ENCODE measurements around the gene MST1. TPM values are rescaled to one million over a fixed set of nuclear protein-coding genes. Genes with fewer than 3 reads are reported as not detected.
A peak's percentile ranks its signal among the peaks of the same experiment; 100 is the strongest.
"Not testable (repeated sequence)": the region's sequence is repeated elsewhere in the genome, so short reads cannot be mapped to it uniquely, and the experiment has no call there.

MST1 gene
- total RNA-seq, 2 experiments from 2014 or later = 7.3 to 9.3 TPM

DNA sequence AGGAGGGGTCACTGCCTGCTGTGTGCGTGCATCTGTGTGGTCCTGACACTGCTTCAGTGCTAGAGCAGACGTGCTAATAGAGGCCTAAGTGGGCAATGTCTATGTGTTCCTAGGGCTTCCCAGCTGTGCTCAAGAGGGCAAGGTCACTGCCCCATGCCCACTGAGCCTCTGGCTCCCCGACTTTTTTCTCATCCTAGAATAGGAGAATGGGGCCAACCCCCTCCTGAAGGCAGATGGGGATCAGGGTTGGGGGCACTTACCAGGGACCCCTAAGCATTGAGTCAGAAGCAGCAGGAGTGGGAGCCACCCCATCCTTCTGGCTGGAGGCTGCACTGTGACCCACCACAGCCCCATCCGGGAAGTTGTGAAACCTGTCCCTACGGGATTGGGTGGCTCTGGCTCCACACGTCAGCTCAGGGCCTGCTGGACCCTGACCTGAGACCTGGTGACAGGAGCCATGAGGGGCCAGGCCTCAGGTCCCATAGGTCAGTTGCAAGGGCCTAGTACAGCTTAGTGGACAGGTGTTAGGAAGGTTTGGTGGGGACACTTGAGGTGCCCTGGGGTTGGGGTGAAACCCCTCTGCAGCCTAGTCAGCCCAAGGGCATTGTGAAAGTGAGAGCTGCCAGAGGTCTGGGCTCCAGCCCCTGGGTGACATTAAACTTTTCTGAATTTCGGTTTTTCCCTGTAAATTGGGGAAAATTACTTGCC lies 782 bp downstream of the MST1 start:
- peak overlapping the region; percentile 90 for H3K4me3 Mint-ChIP-seq
- ATAC-seq; H3K27me3 Mint-ChIP-seq; H3K9me3 Mint-ChIP-seq (ENCODE audit: low read depth); DNase-seq; H3K36me3 Mint-ChIP-seq: not testable (repeated sequence)
- H3K27ac Mint-ChIP-seq = peak overlapping the region; percentile 92
- CTCF ChIA-PET = interaction anchor here (0.6 to 2.6 kb wide), 2 partner anchors 149 to 1021 kb away, joined by 3 to 10 read pairs; no protein-coding TSS in a partner anchor
- peaks cover 31% of the 10 kb centered on the region for H3K4me1 Mint-ChIP-seq

DNA sequence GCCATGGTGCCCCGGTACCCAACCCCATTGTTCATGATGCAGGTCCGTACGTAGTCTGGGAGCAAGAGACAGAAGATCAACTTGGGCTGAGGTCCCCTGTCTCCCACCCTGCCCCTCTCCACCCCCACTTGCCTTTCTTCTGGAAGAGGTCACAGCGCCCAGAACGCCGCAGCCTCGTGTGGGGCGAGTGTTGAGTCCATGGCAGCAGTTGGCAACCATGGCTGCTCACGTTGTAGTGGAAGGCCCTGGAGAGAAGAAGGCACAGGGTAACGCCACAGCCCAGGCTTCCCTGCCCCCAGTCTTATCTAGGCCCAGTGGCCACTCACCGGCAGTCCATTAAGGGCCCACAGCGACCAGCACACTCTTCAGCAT lies 1.9 kb downstream of the MST1 start:
- H3K36me3 Mint-ChIP-seq; H3K4me3 Mint-ChIP-seq; H3K27me3 Mint-ChIP-seq; CTCF ChIA-PET; DNase-seq; H3K27ac Mint-ChIP-seq; H3K9me3 Mint-ChIP-seq (ENCODE audit: low read depth); ATAC-seq: not testable (repeated sequence)
- H3K4me1 Mint-ChIP-seq = peaks cover 29% of the 10 kb centered on the region

DNA sequence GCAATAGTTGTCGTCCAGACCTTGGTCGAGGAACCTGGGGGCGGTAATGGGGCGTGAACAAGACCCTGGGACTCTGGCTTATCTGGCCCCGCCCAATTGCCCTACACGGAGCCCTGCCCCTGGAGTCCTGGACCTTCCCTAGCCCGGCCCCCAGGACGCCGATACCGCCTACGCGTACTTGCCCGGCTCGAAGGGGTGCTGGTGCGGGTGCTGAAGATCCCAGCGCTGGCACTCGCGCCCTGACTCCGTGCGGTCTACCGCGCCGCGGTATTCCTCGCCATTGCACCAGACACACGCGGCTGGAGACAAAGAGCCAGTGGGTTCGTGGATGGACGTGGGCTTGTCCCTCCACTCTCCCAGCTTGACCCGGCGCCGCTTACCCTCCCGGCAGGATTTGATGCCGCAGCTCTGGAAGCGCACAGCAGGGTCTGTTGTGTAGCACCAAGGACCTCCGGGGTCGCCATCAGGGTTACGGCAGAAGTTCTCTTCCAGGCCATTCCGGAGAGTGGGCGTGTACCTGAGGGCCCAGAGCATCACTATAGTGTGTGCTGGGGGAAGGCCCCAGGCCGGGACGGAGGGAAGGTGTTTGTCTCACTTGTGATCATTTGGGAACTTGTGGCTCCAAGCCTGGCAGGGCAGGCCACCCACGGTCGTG lies 2.4 kb downstream of the MST1 start:
- peaks cover 29% of the 10 kb centered on the region for H3K4me1 Mint-ChIP-seq
- CTCF ChIA-PET; H3K27ac Mint-ChIP-seq; H3K36me3 Mint-ChIP-seq; H3K27me3 Mint-ChIP-seq; H3K9me3 Mint-ChIP-seq (ENCODE audit: low read depth); H3K4me3 Mint-ChIP-seq: not testable (repeated sequence)
- ATAC-seq (peak; percentile 15), DNase-seq (peak; percentile 52)

DNA sequence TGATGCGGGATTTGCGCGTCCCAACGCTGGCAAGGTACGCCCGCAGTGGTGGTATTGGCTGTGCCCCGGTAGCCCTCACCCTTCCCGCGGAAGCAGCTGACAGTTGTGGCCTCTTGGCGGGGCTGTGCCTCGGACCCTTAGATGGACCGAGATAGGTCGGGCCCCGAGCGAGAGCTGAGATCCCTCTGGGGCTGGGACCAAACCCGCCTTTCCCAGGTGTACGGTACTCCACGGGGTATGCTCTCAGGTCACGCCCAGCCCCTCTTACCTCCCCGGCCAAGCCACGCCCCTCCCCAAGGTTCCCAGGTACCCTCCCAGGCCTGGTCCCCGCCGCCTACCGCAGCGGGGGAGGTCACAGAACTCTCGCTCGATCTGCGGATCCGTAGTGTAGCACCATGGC lies 2.9 kb downstream of the MST1 start:
- H3K36me3 Mint-ChIP-seq; H3K9me3 Mint-ChIP-seq (ENCODE audit: low read depth): not testable (repeated sequence)

DNA sequence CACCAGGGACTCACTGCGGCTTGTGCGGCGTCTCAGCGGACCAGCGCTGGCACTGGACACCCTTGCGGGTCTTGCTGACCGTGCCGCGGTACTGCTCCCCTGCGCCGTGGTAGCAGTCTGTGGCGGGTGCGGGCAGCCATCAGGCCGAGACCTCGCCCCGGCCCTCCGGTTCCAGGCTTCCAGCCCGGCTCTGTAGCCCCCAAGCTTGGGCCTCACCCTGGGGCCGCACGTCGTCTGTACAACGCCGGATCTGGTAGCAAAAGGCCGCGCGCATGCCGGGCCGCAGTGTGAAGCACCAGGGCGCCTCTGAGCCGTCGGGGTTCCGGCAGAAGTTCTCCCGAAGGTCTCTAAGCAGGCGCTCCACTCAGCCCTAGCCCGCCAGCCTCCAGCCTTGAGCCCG lies 3.4 kb downstream of the MST1 start:
- DNase-seq; H3K27ac Mint-ChIP-seq; H3K36me3 Mint-ChIP-seq; ATAC-seq; CTCF ChIA-PET; H3K27me3 Mint-ChIP-seq; H3K4me3 Mint-ChIP-seq; H3K9me3 Mint-ChIP-seq (ENCODE audit: low read depth): not testable (repeated sequence)
- peaks cover 22% of the 10 kb centered on the region for H3K4me1 Mint-ChIP-seq

More for the DNA sequence above, 2.9 kb downstream of the MST1 start:
- DNase-seq, H3K27ac Mint-ChIP-seq, H3K4me3 Mint-ChIP-seq, CTCF ChIA-PET, H3K27me3 Mint-ChIP-seq: not testable (repeated sequence)
- peaks cover 27% of the 10 kb centered on the region for H3K4me1 Mint-ChIP-seq
- ATAC-seq = peak; percentile 1

DNA sequence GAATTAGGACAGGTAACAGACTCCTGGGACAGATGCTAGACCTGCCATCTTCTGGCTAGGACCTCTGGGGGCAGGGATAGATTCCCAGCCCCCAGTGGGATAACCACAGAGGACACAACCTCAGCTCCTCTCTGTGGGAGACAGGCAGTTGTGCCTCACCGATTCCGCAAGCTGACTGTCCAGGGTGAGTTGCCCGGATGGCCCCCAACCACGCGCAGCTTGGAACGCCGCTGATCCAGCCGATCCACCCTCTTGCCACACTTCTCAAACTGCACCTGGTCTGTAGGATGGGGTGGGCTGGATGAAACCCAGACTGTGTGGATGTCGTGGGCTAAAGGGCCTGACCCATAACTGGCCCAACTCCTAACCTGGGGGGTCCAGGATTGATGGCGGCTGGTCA lies 4.2 kb downstream of the MST1 start:
- peaks cover 14% of the 10 kb centered on the region for H3K4me1 Mint-ChIP-seq
- H3K4me3 Mint-ChIP-seq; H3K27ac Mint-ChIP-seq; DNase-seq; H3K36me3 Mint-ChIP-seq; H3K27me3 Mint-ChIP-seq; ATAC-seq; CTCF ChIA-PET; H3K9me3 Mint-ChIP-seq (ENCODE audit: low read depth): not testable (repeated sequence)

DNA sequence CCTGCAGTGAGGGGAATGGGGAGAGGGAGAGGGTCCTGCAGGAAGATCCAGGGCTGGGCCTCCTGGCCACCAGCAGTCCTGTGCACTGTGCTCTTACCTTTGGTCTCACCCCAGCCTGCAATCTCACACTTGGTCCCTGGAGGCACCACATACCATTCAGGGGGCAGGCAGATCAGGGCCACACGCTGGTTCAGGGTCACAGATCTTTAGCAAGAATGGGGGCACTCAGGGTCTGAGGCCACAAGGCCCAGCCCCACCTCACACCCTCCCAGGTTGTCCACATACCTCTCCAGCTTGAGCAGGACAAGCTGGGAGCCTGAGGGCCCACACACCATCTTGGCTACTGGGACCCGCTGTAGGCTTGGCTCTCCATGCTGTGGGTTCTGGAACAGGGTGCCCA lies 4.8 kb downstream of the MST1 start:
- peaks cover 11% of the 10 kb centered on the region for H3K4me1 Mint-ChIP-seq
- H3K27me3 Mint-ChIP-seq; DNase-seq; H3K9me3 Mint-ChIP-seq (ENCODE audit: low read depth); H3K4me3 Mint-ChIP-seq; CTCF ChIA-PET; ATAC-seq; H3K27ac Mint-ChIP-seq: not testable (repeated sequence)
- peaks cover 10% of the 10 kb centered on the region for H3K36me3 Mint-ChIP-seq

DNA sequence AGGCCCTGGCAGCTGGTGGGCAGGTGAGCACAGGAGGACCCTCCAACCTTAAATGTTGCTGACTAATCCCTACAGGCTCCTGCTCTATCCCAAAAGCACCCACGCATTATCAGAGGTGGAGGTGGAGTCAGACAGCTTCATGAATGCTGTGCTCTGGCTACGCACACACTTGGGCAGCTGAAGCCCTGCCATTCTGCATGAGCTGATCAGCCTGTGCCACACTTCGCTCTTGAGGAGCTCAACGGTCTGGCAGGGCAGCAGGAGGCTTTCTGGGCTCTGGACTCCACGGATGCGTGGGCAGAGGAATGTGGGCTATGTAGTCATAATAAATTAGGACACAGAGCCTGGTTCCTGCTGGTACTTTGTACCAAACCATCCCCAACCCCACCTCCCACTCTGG lies 6.1 kb downstream of the MST1 start:
- ATAC-seq (no peak), DNase-seq (no peak)
- no peak overlapping the region for H3K27ac Mint-ChIP-seq
- peaks cover 12% of the 10 kb centered on the region for H3K36me3 Mint-ChIP-seq
- peaks cover 6% of the 10 kb centered on the region for H3K27me3 Mint-ChIP-seq
- CTCF ChIA-PET = no interaction called here
- no peaks in the 10 kb centered on the region for H3K9me3 Mint-ChIP-seq (ENCODE audit: low read depth)
- H3K4me1 Mint-ChIP-seq = peaks cover 8% of the 10 kb centered on the region
- H3K4me3 Mint-ChIP-seq = no peak overlapping the region

DNA sequence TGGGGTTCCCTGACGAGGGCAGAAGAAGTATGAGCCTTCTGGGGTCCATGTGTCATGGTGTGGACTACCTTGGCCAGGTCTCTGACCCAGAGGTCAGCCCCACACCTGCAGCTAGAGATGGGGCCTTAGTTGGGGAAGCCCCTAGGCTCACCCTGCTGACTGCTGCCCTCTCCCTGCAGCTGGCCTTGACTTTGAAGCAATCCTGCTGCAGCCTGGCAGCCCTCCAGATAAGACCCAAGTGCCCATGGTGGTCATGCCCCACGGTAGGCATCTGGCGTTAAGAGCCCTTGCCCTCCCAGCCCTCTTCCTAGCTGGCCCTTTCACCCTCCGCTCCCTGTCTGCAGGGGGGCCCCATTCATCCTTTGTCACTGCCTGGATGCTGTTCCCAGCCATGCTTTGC lies 7.7 kb downstream of the MST1 start:
- ATAC-seq (no peak), DNase-seq (no peak)
- Mint-ChIP-seq H3K4me3 (no peak overlapping the region), H3K4me1 (peaks cover 7% of the 10 kb centered on the region), H3K9me3 (ENCODE audit: low read depth) (no peaks in the 10 kb centered on the region), H3K27ac (no peak overlapping the region), H3K36me3 (peaks cover 17% of the 10 kb centered on the region), H3K27me3 (no peaks in the 10 kb centered on the region)
- CTCF ChIA-PET = no interaction called here

DNA sequence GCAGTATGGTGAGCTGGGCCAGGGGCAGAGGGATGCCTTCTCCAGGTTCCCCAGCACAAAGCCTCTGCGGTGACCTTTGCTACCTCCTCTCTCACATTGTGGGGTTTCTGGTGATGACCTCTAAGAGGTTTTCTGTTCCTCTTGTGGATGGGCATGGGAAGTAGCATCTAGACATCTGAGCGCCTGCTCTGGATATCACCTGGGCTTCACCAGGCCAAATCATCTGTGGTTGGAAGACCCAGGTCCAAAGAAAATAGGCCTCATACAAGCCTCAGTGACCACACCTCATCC lies 8.1 kb downstream of the MST1 start:
- ATAC-seq = no peak

DNA sequence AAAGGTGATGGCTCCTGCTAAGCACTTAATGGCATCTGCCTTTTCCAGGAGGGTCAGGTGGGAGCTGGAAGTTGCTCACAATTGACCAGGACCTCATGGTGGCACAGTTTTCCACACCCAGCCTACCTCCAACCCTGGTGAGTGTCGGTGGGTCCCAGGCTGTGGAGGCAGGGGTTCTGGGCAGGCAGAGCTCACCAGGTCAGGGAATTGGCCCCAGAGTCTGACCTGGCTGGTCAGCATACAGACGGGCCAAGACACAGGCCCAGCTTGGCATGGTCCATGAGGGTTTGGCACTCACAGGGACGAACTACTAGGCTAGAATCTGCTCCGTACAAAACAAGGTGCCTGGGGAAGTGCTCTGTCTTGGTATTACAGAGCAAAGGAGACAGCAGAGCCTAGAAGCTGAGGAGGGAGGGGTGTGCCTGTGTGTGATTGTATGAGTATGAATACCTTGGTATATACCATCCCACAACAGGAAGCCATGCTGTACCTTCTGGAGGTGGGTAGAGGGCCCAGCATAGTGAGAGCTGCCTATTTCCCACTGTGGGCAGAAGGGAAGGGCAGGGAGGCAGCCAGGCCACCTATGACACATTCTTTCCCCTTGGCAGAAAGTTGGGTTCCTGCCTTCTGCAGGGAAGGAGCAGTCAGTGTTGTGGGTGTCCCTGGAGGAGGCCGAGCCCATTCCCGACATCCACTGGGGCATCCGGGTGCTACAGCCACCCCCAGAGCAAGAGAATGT lies 8.6 kb downstream of the MST1 start:
- peaks cover 13% of the 10 kb centered on the region for H3K4me1 Mint-ChIP-seq
- DNase-seq = no peak
- no peak for ATAC-seq
- CTCF ChIA-PET = no interaction called here
- H3K9me3 Mint-ChIP-seq (ENCODE audit: low read depth) = no peaks in the 10 kb centered on the region
- H3K4me3 Mint-ChIP-seq = no peak overlapping the region
- no peaks in the 10 kb centered on the region for H3K27me3 Mint-ChIP-seq
- H3K36me3 Mint-ChIP-seq = peaks cover 21% of the 10 kb centered on the region
- no peak overlapping the region for H3K27ac Mint-ChIP-seq

More for the DNA sequence above, 8.1 kb downstream of the MST1 start:
- H3K27me3 Mint-ChIP-seq = no peaks in the 10 kb centered on the region
- no peak overlapping the region for H3K27ac Mint-ChIP-seq
- H3K4me3 Mint-ChIP-seq = no peak overlapping the region
- H3K4me1 Mint-ChIP-seq = peaks cover 9% of the 10 kb centered on the region
- peaks cover 18% of the 10 kb centered on the region for H3K36me3 Mint-ChIP-seq
- CTCF ChIA-PET = no interaction called here
- DNase-seq = no peak
- no peaks in the 10 kb centered on the region for H3K9me3 Mint-ChIP-seq (ENCODE audit: low read depth)

DNA sequence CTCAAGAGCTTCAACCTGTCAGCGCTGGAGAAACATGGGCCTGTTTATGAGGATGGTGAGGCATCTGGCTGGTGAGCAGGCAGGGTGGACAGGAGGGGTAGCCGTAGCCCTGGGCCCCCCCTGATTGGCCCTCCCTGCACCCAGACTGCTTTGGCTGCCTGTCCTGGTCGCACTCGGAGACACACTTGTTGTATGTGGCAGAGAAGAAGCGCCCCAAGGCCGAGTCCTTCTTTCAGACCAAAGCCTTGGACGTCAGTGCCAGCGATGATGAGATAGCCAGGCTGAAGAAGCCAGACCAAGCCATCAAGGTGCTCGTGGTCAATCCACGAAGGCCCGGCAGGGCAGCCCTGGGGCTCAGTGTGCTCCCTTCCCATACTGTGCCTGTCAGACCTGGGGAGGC lies 13.4 kb downstream of the MST1 start:
- no peak overlapping the region for H3K27ac Mint-ChIP-seq
- H3K36me3 Mint-ChIP-seq = peaks cover 17% of the 10 kb centered on the region
- no peak for ATAC-seq
- CTCF ChIA-PET = interaction anchor here (3.6 kb wide), 1 partner anchor 136 kb away, joined by 21 read pairs; no protein-coding TSS in a partner anchor
- H3K27me3 Mint-ChIP-seq = no peaks in the 10 kb centered on the region
- no peaks in the 10 kb centered on the region for H3K9me3 Mint-ChIP-seq (ENCODE audit: low read depth)
- H3K4me3 Mint-ChIP-seq = no peak overlapping the region
- H3K4me1 Mint-ChIP-seq = peaks cover 34% of the 10 kb centered on the region
- no peak for DNase-seq

DNA sequence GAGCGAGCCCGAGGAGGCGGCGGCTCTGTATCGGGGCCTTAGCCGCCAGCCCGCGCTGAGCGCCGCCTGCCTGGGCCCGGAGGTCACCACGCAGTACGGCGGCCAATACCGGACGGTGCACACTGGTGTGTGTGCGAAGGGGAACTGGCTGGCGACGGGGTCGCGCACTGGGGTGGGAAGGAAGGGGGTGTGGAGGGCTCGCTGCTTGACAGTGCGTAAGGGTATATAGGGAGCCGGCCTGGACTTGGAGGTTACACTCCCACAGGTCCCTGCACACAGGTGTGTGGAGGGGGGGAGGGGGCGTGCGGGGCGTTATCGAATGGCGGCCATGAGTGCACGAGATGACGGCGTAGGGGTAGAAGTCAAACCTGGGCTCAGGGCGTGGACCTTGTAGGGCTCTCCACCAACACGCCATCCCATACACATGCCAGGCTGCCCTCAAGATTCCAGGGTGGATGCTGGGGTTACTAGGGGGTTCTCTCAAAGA lies 14.7 kb downstream of the MST1 start:
- CTCF ChIA-PET = no interaction called here
- peaks cover 34% of the 10 kb centered on the region for H3K4me1 Mint-ChIP-seq

More for the DNA sequence above, 14.7 kb downstream of the MST1 start:
- Mint-ChIP-seq H3K27me3 (no peaks in the 10 kb centered on the region), H3K36me3 (peaks cover 13% of the 10 kb centered on the region), H3K9me3 (ENCODE audit: low read depth) (no peaks in the 10 kb centered on the region), H3K27ac (peak overlapping the region; percentile 99), H3K4me3 (peak overlapping the region; percentile 96)
- peak; percentile 22 for ATAC-seq
- DNase-seq = no peak
